MM.1S (cell line): Measurements from ENCODE around the gene RAB6B.

Experiments
- DNase-seq: peaks from one replicate; pipeline ENCODE4 v3.0.0-alpha.2; 2015
- H2AFZ ChIP-seq: fragments of 300-600 bp; sonication (generic); 2 replicates; pipeline ENCODE4 v1.6.0; 2016; ENCODE audit warnings: antibody characterized with exemption, low read length
- H3F3A ChIP-seq: fragments of 300-600 bp; sonication (generic); 2 replicates; pipeline ENCODE4 v1.6.1; 2016; ENCODE audit warnings: mild to moderate bottlenecking, antibody characterized with exemption, low read length, moderate library complexity, mixed read lengths; ENCODE audit not compliant: insufficient read depth
- H3K27ac ChIP-seq: fragments of 300-600 bp; sonication (generic); 2 replicates; pipeline ENCODE4 v1.5.1; 2016; ENCODE audit warnings: mild to moderate bottlenecking, low read length
- H3K27me3 ChIP-seq: fragments of 300-600 bp; sonication (generic); replicated peaks from 2 replicates; pipeline ENCODE4 v1.6.0; 2016; ENCODE audit warnings: low read length; ENCODE audit not compliant: insufficient read depth
- H3K36me3 ChIP-seq: fragments of 300-600 bp; sonication (generic); replicated peaks from 2 replicates; pipeline ENCODE4 v1.6.1; 2016; ENCODE audit warnings: mild to moderate bottlenecking, low read length, mixed read lengths; ENCODE audit not compliant: insufficient read depth
- H3K4me1 ChIP-seq: fragments of 300-600 bp; sonication (generic); 2 replicates; pipeline ENCODE4 v1.6.1; 2016; ENCODE audit warnings: low read length, mixed read lengths
- H3K4me2 ChIP-seq: fragments of 300-600 bp; sonication (generic); 2 replicates; pipeline ENCODE4 v1.6.0; 2016; ENCODE audit warnings: low read depth, low read length
- H3K4me3 ChIP-seq: fragments of 300-600 bp; sonication (generic); 2 replicates; pipeline ENCODE4 v1.5.1; 2016; ENCODE audit warnings: low read length, mixed read lengths
- H3K79me2 ChIP-seq: fragments of 300-600 bp; sonication (generic); 2 replicates; pipeline ENCODE4 v1.6.1; 2016; ENCODE audit warnings: mixed run types, low read length, mixed read lengths
- H3K9ac ChIP-seq: fragments of 300-600 bp; sonication (generic); 2 replicates; pipeline ENCODE4 v1.6.1; 2016; ENCODE audit warnings: low read length, mixed read lengths
- H3K9me2 ChIP-seq: fragments of 300-600 bp; sonication (generic); replicated peaks from 2 replicates; pipeline ENCODE4 v1.6.1; 2016; ENCODE audit warnings: mild to moderate bottlenecking, low read length, mixed read lengths; ENCODE audit not compliant: insufficient read depth
- H3K9me3 ChIP-seq: fragments of 300-600 bp; sonication (generic); replicated peaks from 2 replicates; pipeline ENCODE4 v1.6.1; 2016; ENCODE audit warnings: mild to moderate bottlenecking, low read length, mixed read lengths; ENCODE audit not compliant: insufficient read depth
- H4K20me1 ChIP-seq: fragments of 300-600 bp; sonication (generic); 2 replicates; pipeline ENCODE4 v1.6.1; 2016; ENCODE audit warnings: mild to moderate bottlenecking, low read length, moderate library complexity, mixed read lengths; ENCODE audit not compliant: insufficient read depth
- CTCF ChIP-seq: fragments of 300-600 bp; sonication (generic); IDR thresholded peaks from 2 replicates; pipeline ENCODE4 v1.5.1; 2016; ENCODE audit warnings: antibody characterized with exemption, low read length, mixed read lengths
- EZH2 ChIP-seq: fragments of 300-600 bp; sonication (generic); optimal IDR thresholded peaks from 2 replicates; pipeline ENCODE3; 2017; ENCODE audit warnings: low read depth, mild to moderate bottlenecking, antibody characterized with exemption, low read length, mixed read lengths
- EZH2phosphoT487 ChIP-seq: fragments of 300-600 bp; sonication (generic); IDR thresholded peaks from 2 replicates; pipeline ENCODE4 v1.6.1; 2018; ENCODE audit warnings: antibody characterized with exemption, low read length

Gene RAB6B

GRCh38 chr3:133854264-133855001 is 41.2 kb downstream of the RAB6B start:
- H3K4me1 ChIP-seq: no peaks in the 10 kb centered on the region
- no peaks in the 10 kb centered on the region for H3K79me2 ChIP-seq
- no peaks in the 10 kb centered on the region for H3K27me3 ChIP-seq
- H3K4me2 ChIP-seq: no peak overlapping the region
- no peak for DNase-seq
- H3K9me3 ChIP-seq: no peaks in the 10 kb centered on the region
- no peaks in the 10 kb centered on the region for H3K36me3 ChIP-seq
- H3K4me3 ChIP-seq: no peak overlapping the region
- no peaks in the 10 kb centered on the region for H4K20me1 ChIP-seq
- TF ChIP-seq EZH2 (no peak), CTCF (no peak), EZH2phosphoT487 (no peak)
- H3K9me2 ChIP-seq: no peaks in the 10 kb centered on the region
- no peaks in the 10 kb centered on the region for H3F3A ChIP-seq
- no peak overlapping the region for H2AFZ ChIP-seq
- no peak overlapping the region for H3K27ac ChIP-seq
- H3K9ac ChIP-seq: no peak overlapping the region

- Histone ChIP-seq H2AFZ (no peak overlapping the region), H3K4me2 (no peak overlapping the region), H3K79me2 (no peaks in the 10 kb centered on the region), H3K27ac (no peak overlapping the region), H3K9me3 (no peaks in the 10 kb centered on the region), H3K4me3 (no peak overlapping the region), H3K9ac (no peak overlapping the region), H3K9me2 (no peaks in the 10 kb centered on the region), H3K36me3 (no peaks in the 10 kb centered on the region), H3F3A (no peaks in the 10 kb centered on the region), H3K4me1 (no peaks in the 10 kb centered on the region), H3K27me3 (no peaks in the 10 kb centered on the region), H4K20me1 (no peaks in the 10 kb centered on the region)
- TF ChIP-seq EZH2phosphoT487 (no peak), CTCF (no peak), EZH2 (no peak)
- DNase-seq: no peak
These were observed 41.8 kb downstream of the RAB6B start for GRCh38 chr3:133853925-133854227.

GRCh38 chr3:133853063-133853924 is 42.4 kb downstream of the RAB6B start:
- DNase-seq: no peak
- no peak overlapping the region for H3K9ac ChIP-seq
- no peak overlapping the region for H3K4me3 ChIP-seq
- H4K20me1 ChIP-seq: no peaks in the 10 kb centered on the region
- no peak for TF ChIP-seq CTCF
- TF ChIP-seq EZH2: no peak
- no peak for TF ChIP-seq EZH2phosphoT487
- no peaks in the 10 kb centered on the region for H3K36me3 ChIP-seq
- H3K79me2 ChIP-seq: no peaks in the 10 kb centered on the region
- no peak overlapping the region for H3K4me2 ChIP-seq
- H3K4me1 ChIP-seq: no peaks in the 10 kb centered on the region
- no peak overlapping the region for H2AFZ ChIP-seq
- no peaks in the 10 kb centered on the region for H3K9me2 ChIP-seq
- no peaks in the 10 kb centered on the region for H3K27me3 ChIP-seq
- no peaks in the 10 kb centered on the region for H3F3A ChIP-seq
- no peaks in the 10 kb centered on the region for H3K9me3 ChIP-seq
- H3K27ac ChIP-seq: no peak overlapping the region
